Subcutaneous adipose tissue (tissue), 4 donors: ENCODE data around the gene GRID1. TPM values are rescaled to one million over a fixed set of nuclear protein-coding genes. Genes with fewer than 3 reads are reported as not detected.

Experiments used
- total RNA-seq, 4 donors: library from RNA; depleted of rRNA; stranded (reverse); fragments of >200 nt; gene quantifications; one replicate each; pipeline ENCODE4 v1.1.0, GENCODE V29; 2016
- TF ChIP-seq, protein P1 (sequence below): fragments of 450-650 bp; IDR thresholded peaks from one replicate; pipeline ENCODE4 v1.5.1; 2016; ENCODE audit warnings: low read depth, mild to moderate bottlenecking, control low read depth, antibody characterized with exemption, moderate library complexity

Gene GRID1
- total RNA-seq, 4 donors from 2014 or later = 0.49 to 2.0 (median 1.1) TPM

DNA sequence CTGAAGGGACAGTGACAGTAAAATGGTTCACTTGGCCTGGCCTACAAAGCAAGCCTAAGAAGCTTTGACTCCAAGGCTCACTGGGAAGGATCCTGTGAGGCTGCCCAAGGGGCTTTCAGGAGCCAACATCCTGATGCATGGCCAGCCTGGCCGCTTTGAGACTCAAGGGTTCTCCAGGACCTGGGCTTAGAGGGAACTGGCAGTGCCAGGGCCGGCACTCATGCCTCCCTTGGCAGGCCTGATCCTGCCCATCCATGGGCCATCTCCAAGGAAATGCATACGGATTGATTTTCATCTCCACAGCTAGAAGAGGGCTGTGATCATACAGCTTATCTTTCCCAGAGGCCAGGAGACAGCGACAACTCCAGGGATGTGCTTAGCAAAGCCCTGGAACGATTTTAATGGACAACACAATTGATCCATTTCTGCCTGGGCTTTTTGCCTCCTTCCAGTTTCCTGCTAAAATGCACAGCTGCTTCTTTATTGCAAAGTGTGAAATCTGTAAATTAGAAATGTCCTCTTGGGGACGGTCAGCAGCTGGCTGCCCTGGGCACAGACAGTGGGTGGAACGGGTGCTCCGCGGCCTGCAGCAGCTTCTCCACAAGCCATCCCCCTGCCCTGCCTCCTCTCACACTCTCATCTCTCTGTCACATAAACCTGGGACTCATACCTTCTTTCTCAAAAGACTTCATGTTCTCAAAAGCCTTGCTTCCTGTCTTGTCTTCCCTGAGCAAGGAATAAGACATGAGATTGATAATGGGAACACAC is 288.5 kb downstream of the GRID1 start:
- TF ChIP-seq, protein P1, sequence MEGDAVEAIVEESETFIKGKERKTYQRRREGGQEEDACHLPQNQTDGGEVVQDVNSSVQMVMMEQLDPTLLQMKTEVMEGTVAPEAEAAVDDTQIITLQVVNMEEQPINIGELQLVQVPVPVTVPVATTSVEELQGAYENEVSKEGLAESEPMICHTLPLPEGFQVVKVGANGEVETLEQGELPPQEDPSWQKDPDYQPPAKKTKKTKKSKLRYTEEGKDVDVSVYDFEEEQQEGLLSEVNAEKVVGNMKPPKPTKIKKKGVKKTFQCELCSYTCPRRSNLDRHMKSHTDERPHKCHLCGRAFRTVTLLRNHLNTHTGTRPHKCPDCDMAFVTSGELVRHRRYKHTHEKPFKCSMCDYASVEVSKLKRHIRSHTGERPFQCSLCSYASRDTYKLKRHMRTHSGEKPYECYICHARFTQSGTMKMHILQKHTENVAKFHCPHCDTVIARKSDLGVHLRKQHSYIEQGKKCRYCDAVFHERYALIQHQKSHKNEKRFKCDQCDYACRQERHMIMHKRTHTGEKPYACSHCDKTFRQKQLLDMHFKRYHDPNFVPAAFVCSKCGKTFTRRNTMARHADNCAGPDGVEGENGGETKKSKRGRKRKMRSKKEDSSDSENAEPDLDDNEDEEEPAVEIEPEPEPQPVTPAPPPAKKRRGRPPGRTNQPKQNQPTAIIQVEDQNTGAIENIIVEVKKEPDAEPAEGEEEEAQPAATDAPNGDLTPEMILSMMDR = no peak

GRCh38 chr10:86077271-86077670 is 289.3 kb downstream of the GRID1 start:
- TF ChIP-seq, protein P1 = no peak

- TF ChIP-seq, protein P1 = no peak
Observed at GRCh38 chr10:86075512-86075911, 291.1 kb downstream of the GRID1 start.

GRCh38 chr10:86074294-86074693 is 292.3 kb downstream of the GRID1 start:
- TF ChIP-seq, protein P1 = no peak

DNA sequence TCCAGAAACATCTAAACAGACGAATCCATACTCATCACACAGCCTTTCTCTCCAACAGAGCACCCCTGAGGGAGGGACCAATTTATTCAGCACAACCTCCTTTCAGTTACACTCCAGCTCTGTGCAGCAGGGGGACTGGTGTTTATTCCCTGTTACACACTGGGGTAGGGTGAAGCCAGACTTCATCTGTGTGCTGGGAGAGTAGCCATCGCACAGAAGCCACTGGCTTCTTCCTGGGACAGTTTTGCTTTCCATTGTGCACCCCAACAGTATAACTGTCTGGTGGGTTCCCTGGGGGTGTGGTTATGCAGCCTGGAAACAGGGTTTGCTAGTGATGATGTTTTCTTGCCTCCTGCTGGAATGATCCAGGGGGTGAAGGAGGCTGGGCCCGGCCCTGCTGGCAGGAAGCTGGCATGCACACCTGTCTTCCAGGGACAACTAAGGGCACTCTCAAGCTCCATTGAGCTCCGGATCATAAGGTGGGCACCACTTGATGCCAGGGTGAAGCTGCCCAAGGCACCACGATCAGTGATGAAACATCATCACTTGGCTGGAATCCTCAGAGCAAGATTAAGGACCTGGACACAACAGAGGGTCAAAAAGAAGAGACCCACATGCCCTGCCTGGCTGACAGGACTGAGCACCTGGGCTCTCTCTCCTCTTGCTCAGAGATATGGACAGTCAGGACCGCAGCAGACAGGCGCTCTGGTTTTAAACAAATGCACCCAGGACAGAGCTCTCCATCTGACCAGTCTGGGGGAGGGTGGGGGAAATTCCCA is 293.2 kb downstream of the GRID1 start:
- TF ChIP-seq, protein P1 = no peak

DNA sequence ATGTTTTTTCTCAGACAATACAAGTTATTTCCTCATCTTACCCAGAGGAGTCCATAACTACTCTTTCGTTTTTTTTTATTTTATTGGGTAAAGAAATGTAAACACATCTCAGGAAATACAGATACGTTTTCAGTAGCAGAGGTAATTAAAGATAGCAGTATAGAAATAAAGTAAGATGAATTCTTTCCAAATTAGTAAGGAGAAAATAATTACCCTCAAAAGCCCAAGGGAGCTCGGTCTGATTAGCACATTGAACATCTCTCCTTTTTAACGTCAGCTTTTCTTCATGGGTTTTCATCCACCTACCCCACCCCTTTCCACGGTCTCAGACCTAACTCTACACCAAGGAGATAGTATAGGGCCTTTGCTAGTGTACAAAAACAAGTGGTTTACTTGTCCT is 294.2 kb downstream of the GRID1 start:
- TF ChIP-seq, protein P1 = no peak

DNA sequence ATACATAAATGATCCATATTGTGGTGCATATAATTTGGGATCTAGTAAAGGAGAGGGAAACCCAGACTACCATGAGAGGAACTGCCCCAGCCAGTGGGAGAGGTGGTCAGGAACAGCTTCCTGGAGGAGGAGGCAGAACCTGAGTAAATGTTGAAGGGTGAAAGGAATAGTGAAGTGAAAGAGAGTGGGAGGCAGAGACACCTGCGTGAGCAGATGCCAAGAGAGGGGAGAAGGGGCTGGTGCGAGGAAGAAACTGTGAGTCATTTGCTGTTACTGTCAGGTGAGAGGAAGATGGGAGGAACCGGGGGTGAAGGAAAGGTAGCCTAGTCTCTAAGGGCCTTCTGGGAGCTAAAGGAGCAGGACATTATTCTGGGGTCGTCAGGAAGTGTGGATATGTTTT is 294.8 kb downstream of the GRID1 start:
- TF ChIP-seq, protein P1 = no peak
